Measurements from ENCODE around the gene CHCHD6.

CHCHD6 gene

DNA sequence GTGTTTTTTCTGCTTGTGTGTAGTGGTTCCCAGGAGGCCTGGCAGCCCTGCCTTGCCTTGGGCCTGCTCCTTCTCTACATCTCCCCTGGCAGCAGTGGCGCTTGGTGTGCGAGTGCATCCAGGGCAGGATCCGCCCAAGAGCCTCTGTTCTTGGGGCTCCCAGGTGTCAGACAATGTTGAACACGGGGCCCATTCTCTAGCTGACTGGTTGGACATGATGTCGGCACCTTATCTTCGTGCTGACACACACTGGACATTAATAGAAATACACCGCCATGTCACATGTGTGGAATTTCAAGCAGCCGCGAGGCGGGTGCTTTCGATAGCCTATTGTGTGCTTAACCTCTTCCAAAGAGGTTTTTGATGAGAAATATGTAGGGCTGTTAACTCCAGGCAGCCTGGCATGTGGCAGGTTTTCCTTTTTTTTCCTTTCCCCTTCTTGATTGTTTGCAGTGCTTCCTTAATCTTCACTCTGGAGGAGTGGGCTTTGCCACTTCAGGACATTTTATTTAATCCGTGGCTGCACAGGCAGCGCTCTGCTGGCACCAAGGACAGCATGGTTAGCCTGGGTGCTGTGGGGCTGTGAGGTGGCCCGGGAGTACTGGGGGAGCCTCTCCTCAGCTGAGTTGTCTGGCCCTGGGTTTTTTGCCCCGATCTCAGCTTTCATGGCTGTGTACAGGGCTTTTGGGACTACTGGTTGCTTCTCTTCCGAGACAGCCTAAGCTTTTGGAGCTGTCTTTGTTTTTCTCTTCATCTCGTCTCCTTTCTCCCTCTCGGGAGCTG is 42.5 kb downstream of the CHCHD6 start:
- TF ChIP-seq SIN3A (IDR thresholded peaks at IDR 0.05; ENCODE audit: borderline replicate concordance, insufficient read depth, low read length), result no peak
- no peak for TF ChIP-seq REST (IDR thresholded peaks at IDR 0.05; ENCODE audit: insufficient read depth in 1 of 2, low read depth in 2 of 2, low read length in 2 of 2)
- TF ChIP-seq FOXP2 (optimal IDR thresholded peaks at IDR 0.05; ENCODE audit: borderline replicate concordance, extremely low read depth, extremely low read length, insufficient read depth), result no peak
- TF ChIP-seq TAF1 (IDR thresholded peaks at IDR 0.05; ENCODE audit: borderline replicate concordance, insufficient read depth, low read length), result no peak
- TF ChIP-seq POLR2AphosphoS5 (IDR thresholded peaks at IDR 0.05; ENCODE audit: low read depth, low read length), result no peak

DNA sequence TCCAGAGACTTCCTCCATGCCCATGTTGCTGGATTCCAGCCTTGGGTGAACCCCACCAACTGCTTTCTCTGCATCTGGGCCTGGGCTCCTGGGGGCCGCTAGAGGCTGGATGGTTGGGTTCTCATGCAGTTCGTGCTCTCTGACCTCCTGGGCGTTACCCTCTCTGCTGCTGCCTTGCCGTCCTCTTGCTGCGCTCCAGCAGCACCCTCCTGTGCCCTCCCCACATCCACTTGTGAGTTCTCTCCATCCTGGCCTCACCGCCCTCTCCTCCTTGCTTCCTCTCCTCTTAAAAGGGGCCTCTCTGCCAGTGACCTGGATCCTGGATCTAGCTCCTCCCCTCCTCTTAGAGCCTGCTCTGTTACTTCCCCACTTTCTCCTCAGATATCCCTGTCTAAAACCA is 43.7 kb downstream of the CHCHD6 start:
- no peak for TF ChIP-seq POLR2AphosphoS5 (IDR thresholded peaks at IDR 0.05; ENCODE audit: low read depth, low read length)
- no peak for TF ChIP-seq REST (IDR thresholded peaks at IDR 0.05; ENCODE audit: insufficient read depth in 1 of 2, low read depth in 2 of 2, low read length in 2 of 2)
- no peak for TF ChIP-seq FOXP2 (optimal IDR thresholded peaks at IDR 0.05; ENCODE audit: borderline replicate concordance, extremely low read depth, extremely low read length, insufficient read depth)
- no peak for TF ChIP-seq TAF1 (IDR thresholded peaks at IDR 0.05; ENCODE audit: borderline replicate concordance, insufficient read depth, low read length)
- no peak for TF ChIP-seq SIN3A (IDR thresholded peaks at IDR 0.05; ENCODE audit: borderline replicate concordance, insufficient read depth, low read length)

DNA sequence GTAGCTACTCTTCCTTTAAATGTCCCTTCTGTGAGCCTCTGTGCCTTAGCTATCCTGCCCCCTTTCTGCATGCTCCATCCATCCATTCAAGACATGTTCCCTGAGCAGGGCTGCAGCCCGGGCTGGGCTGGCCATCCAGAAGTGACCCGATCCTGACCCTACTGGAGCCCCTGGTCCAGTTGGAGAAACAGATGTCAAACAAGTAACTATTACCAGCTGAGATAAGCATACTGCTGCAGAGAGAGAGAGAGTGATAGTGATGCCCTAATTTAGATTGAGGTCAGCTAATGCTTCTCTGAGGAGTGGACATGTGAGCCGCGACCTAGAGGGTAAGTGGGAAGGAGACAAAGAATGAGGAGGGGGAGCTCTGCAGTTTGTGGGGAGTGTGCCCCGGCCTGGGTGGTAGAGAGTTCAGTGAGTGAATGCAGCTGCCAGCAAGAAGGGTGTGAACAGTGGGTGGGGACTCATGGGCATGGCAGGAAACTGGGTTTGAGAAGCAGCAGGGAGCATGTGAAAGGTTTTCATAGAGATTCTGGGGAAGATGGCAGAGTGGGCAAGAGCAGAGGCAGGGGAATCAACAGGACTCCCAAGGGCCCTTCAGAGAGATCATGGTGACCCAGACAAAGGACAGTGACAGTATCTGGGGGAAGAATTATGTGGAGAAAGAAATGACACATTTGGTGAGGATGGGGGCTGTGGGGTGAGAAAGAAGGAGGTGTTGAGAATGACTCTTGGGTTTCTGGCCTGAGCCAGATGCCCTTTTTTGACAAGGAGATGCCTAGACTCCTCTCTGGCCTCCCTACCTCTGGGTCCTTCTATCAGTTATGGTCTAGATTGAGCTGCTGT is 44.9 kb downstream of the CHCHD6 start:
- TF ChIP-seq SIN3A (IDR thresholded peaks at IDR 0.05; ENCODE audit: borderline replicate concordance, insufficient read depth, low read length), result no peak
- no peak for TF ChIP-seq REST (IDR thresholded peaks at IDR 0.05; ENCODE audit: insufficient read depth in 1 of 2, low read depth in 2 of 2, low read length in 2 of 2)
- no peak for TF ChIP-seq POLR2AphosphoS5 (IDR thresholded peaks at IDR 0.05; ENCODE audit: low read depth, low read length)
- no peak for TF ChIP-seq FOXP2 (optimal IDR thresholded peaks at IDR 0.05; ENCODE audit: borderline replicate concordance, extremely low read depth, extremely low read length, insufficient read depth)
- no peak for TF ChIP-seq TAF1 (IDR thresholded peaks at IDR 0.05; ENCODE audit: borderline replicate concordance, insufficient read depth, low read length)

GRCh38 chr3:126749547-126749875 is 45.5 kb downstream of the CHCHD6 start:
- TF ChIP-seq POLR2AphosphoS5 (IDR thresholded peaks at IDR 0.05; ENCODE audit: low read depth, low read length) (no peak), REST (IDR thresholded peaks at IDR 0.05; ENCODE audit: insufficient read depth in 1 of 2, low read depth in 2 of 2, low read length in 2 of 2) (no peak), FOXP2 (optimal IDR thresholded peaks at IDR 0.05; ENCODE audit: borderline replicate concordance, extremely low read depth, extremely low read length, insufficient read depth) (no peak), SIN3A (IDR thresholded peaks at IDR 0.05; ENCODE audit: borderline replicate concordance, insufficient read depth, low read length) (no peak), TAF1 (IDR thresholded peaks at IDR 0.05; ENCODE audit: borderline replicate concordance, insufficient read depth, low read length) (no peak)
